SK-N-SH treated with all-trans-retinoic acid at 6 μM for 48 hours (cell line): Measurements from ENCODE around the gene SLC2A1.

Experiments
- CREB5 ChIP-seq: fragments of 250-450 bp; sonication (Bioruptor Pico); IDR thresholded peaks from 2 replicates; pipeline ENCODE4 v1.5.1; 2020; ENCODE audit warnings: low read depth, mild to moderate bottlenecking, moderate library complexity
- PATZ1 ChIP-seq: fragments of 250-450 bp; sonication (Bioruptor Pico); IDR thresholded peaks from 2 replicates; pipeline ENCODE4 v1.8.0; 2020; ENCODE audit warnings: mild to moderate bottlenecking, moderate library complexity, borderline replicate concordance
- RARB ChIP-seq: fragments of 250-450 bp; sonication (Bioruptor Pico); IDR thresholded peaks from 2 replicates; pipeline ENCODE4 v1.8.0; 2021; ENCODE audit warnings: mild to moderate bottlenecking, moderate library complexity
- TCF4 ChIP-seq: fragments of 250-450 bp; sonication (Bioruptor Pico); IDR thresholded peaks from 2 replicates; pipeline ENCODE4 v1.8.0; 2021; ENCODE audit warnings: mild to moderate bottlenecking, moderate library complexity, borderline replicate concordance

DNA sequence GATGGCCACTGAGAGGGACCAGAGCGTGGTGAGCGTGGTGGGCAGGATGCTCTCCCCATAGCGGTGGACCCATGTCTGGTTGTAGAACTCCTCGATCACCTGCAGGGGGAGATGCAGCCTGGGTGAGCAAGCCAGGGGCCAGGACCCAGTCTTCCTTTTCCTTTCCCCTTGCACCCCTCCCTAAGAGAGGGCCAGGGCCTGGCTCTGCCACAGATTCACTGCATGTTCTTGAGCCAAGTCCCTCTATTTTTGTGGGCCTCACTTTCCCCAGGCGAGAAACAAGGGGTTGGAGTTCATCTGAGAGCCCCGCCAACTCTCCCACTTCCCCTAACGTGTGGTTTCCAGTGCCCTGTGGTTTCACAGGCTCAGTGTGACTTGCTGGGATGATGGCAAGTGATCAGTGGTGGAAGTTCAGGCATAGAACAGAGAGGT lies 27.5 kb downstream of the SLC2A1 start:
- no peak for TF ChIP-seq RARB (CRISPR knock-in tag)
- no peak for TF ChIP-seq CREB5
- TF ChIP-seq TCF4 (CRISPR knock-in tag) = no peak
- no peak for TF ChIP-seq PATZ1
